ENCODE results near the gene AP3S2. TPM values are rescaled to one million over a fixed set of nuclear protein-coding genes. Genes with fewer than 3 reads are reported as not detected.
A peak's percentile ranks its signal among the peaks of the same experiment; 100 is the strongest.

Gene AP3S2
- total RNA-seq, 1 donor from 2014 or later, result 32.2 TPM

GRCh38 chr15:89802231-89802928, 91.4 kb downstream of the AP3S2 start:
- no peaks in the 10 kb centered on the region for H3K9me3 Mint-ChIP-seq
- H3K4me1 Mint-ChIP-seq (ENCODE audit: unreplicated experiment), result peaks cover 12% of the 10 kb centered on the region
- no peaks in the 10 kb centered on the region for H3K36me3 Mint-ChIP-seq
- H3K4me3 Mint-ChIP-seq, result no peak overlapping the region
- TF ChIP-seq, protein P1, sequence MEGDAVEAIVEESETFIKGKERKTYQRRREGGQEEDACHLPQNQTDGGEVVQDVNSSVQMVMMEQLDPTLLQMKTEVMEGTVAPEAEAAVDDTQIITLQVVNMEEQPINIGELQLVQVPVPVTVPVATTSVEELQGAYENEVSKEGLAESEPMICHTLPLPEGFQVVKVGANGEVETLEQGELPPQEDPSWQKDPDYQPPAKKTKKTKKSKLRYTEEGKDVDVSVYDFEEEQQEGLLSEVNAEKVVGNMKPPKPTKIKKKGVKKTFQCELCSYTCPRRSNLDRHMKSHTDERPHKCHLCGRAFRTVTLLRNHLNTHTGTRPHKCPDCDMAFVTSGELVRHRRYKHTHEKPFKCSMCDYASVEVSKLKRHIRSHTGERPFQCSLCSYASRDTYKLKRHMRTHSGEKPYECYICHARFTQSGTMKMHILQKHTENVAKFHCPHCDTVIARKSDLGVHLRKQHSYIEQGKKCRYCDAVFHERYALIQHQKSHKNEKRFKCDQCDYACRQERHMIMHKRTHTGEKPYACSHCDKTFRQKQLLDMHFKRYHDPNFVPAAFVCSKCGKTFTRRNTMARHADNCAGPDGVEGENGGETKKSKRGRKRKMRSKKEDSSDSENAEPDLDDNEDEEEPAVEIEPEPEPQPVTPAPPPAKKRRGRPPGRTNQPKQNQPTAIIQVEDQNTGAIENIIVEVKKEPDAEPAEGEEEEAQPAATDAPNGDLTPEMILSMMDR (conservative IDR thresholded peaks at IDR 0.05), result no peak
- peak overlapping the region; percentile 44 for H3K27ac Mint-ChIP-seq
- DNase-seq (ENCODE audit: extremely low spot score, unreplicated experiment), result no peak
- H3K27me3 Mint-ChIP-seq, result no peaks in the 10 kb centered on the region

GRCh38 chr15:89801471-89802195, 92.2 kb downstream of the AP3S2 start:
- H3K4me1 Mint-ChIP-seq (ENCODE audit: unreplicated experiment), result peaks cover 12% of the 10 kb centered on the region
- no peaks in the 10 kb centered on the region for H3K36me3 Mint-ChIP-seq
- TF ChIP-seq, protein P1 (conservative IDR thresholded peaks at IDR 0.05), result no peak
- no peak overlapping the region for H3K4me3 Mint-ChIP-seq
- no peaks in the 10 kb centered on the region for H3K27me3 Mint-ChIP-seq
- H3K9me3 Mint-ChIP-seq, result no peaks in the 10 kb centered on the region
- DNase-seq (ENCODE audit: extremely low spot score, unreplicated experiment), result no peak
- peak overlapping the region; percentile 44 for H3K27ac Mint-ChIP-seq

- Mint-ChIP-seq H3K4me1 (ENCODE audit: unreplicated experiment) (peaks cover 12% of the 10 kb centered on the region), H3K4me3 (no peak overlapping the region), H3K9me3 (no peaks in the 10 kb centered on the region), H3K36me3 (no peaks in the 10 kb centered on the region), H3K27me3 (peaks cover 5% of the 10 kb centered on the region), H3K27ac (no peak overlapping the region)
- TF ChIP-seq, protein P1 (conservative IDR thresholded peaks at IDR 0.05), result no peak
- DNase-seq (ENCODE audit: extremely low spot score, unreplicated experiment), result no peak
Measured at GRCh38 chr15:89799918-89800498, 93.8 kb downstream of the AP3S2 start.

GRCh38 chr15:89799011-89799911, 94.5 kb downstream of the AP3S2 start:
- H3K4me3 Mint-ChIP-seq, result no peak overlapping the region
- H3K4me1 Mint-ChIP-seq (ENCODE audit: unreplicated experiment), result peaks cover 12% of the 10 kb centered on the region

More at GRCh38 chr15:89799011-89799911, 94.5 kb downstream of the AP3S2 start:
- H3K9me3 Mint-ChIP-seq, result no peaks in the 10 kb centered on the region
- H3K36me3 Mint-ChIP-seq, result no peaks in the 10 kb centered on the region
- TF ChIP-seq, protein P1 (conservative IDR thresholded peaks at IDR 0.05), result no peak
- H3K27ac Mint-ChIP-seq, result no peak overlapping the region
- peaks cover 6% of the 10 kb centered on the region for H3K27me3 Mint-ChIP-seq
- DNase-seq (ENCODE audit: extremely low spot score, unreplicated experiment), result no peak

Measured in type B pancreatic cell (in vitro differentiated cells).